Smooth muscle cell (in vitro differentiated cells): ENCODE measurements around the gene THRB. TPM values are rescaled to one million over a fixed set of nuclear protein-coding genes. Genes with fewer than 3 reads are reported as not detected.

Source experiments
- DNase-seq: peaks from one replicate; lab custom pipeline; 2025; ENCODE audit not compliant: unreplicated experiment; lab: John Stamatoyannopoulos, UW
- H2AFZ ChIP-seq: fragments of 200-600 bp; sonication (generic); 2 replicates; pipeline ENCODE4 v1.6.0; 2016; ENCODE audit warnings: antibody characterized with exemption, low read depth, mild to moderate bottlenecking
- H3F3A ChIP-seq: fragments of 200-600 bp; sonication (generic); 2 replicates; pipeline ENCODE4 v1.6.0; 2017; ENCODE audit warnings: antibody characterized with exemption, low read depth
- H3K27ac ChIP-seq: fragments of 200-600 bp; sonication (generic); 2 replicates; pipeline ENCODE4 v1.5.1; 2016; ENCODE audit warnings: low read depth, mild to moderate bottlenecking
- H3K27me3 ChIP-seq: fragments of 200-600 bp; sonication (generic); 2 replicates; pipeline ENCODE4 v1.6.1; 2016; ENCODE audit warnings: low read depth, mild to moderate bottlenecking
- H3K36me3 ChIP-seq: fragments of 200-600 bp; sonication (generic); 2 replicates; pipeline ENCODE4 v1.5.1; 2016; ENCODE audit warnings: low read depth
- H3K4me1 ChIP-seq: fragments of 200-600 bp; sonication (generic); 2 replicates; pipeline ENCODE4 v1.5.1; 2016; ENCODE audit warnings: low read depth
- H3K4me2 ChIP-seq: fragments of 200-600 bp; sonication (generic); 2 replicates; pipeline ENCODE4 v1.6.0; 2016; ENCODE audit warnings: mild to moderate bottlenecking
- H3K4me3 ChIP-seq: fragments of 200-600 bp; sonication (generic); 2 replicates; pipeline ENCODE4 v1.5.1; 2016; ENCODE audit warnings: mild to moderate bottlenecking
- H3K79me2 ChIP-seq: fragments of 200-600 bp; sonication (generic); 2 replicates; pipeline ENCODE4 v1.6.0; 2016; ENCODE audit warnings: low read depth, mild to moderate bottlenecking
- H3K9ac ChIP-seq: fragments of 200-600 bp; sonication (generic); 2 replicates; pipeline ENCODE4 v1.6.0; 2016; ENCODE audit warnings: low read depth
- H3K9me3 ChIP-seq: fragments of 200-600 bp; sonication (generic); replicated peaks from 2 replicates; pipeline ENCODE4 v1.5.1; 2016; ENCODE audit warnings: low read depth
- H4K20me1 ChIP-seq: fragments of 200-600 bp; sonication (generic); 2 replicates; pipeline ENCODE4 v1.6.0; 2016; ENCODE audit warnings: low read depth
- WGBS: methylation state at CpG from one replicate; pipeline ENCODE4 v1.1.7; 2016; ENCODE audit warnings: low lambda C conversion rate; 5-methylcytosine and 5-hydroxymethylcytosine counted together
- polyA plus RNA-seq: library from polyadenylated mRNA; unstranded; fragments of >200 nt; fragmentation: Nextera tagmentation; extraction: Ambion mirVana; gene quantifications from 2 replicates; pipeline ENCODE4 v1.2.1, GENCODE V29; 2016
- total RNA-seq: library from RNA; depleted of rRNA; stranded (reverse); fragments of >200 nt; gene quantifications from 2 replicates; pipeline ENCODE4 v1.2.3, GENCODE V29; 2014
- TF ChIP-seq, protein P1 (sequence below): fragments of 200-600 bp; sonication (generic); IDR thresholded peaks from 2 replicates; pipeline ENCODE4 v1.5.1; 2017; ENCODE audit warnings: borderline replicate concordance, mild to moderate bottlenecking, antibody characterized with exemption; ENCODE audit not compliant: insufficient read depth, poor library complexity, severe bottlenecking

The THRB gene
- total and polyA plus RNA-seq, 2 experiments from 2014 or later: 5.6 to 43.8 TPM

DNA sequence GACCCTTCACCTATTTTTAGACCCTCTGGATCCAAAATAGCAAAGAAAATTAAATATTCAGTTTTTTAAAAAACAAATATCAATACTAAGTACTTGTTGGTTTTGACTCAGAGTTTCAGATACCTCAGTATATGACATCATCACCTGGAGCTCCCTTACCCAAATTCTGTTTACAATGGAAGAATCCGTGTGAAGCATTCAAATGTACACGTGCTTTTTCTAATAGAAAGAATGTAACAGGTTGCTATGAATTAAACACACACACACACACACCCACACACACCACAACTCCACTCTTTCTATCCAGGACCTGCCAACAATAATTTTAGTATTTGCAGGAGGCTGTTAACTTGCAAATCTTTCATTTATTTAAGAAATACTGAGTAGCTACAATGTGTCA lies 221.8 kb downstream of the THRB start:
- no peaks in the 10 kb centered on the region for H3F3A ChIP-seq
- H3K4me2 ChIP-seq: no peak overlapping the region
- no peaks in the 10 kb centered on the region for H4K20me1 ChIP-seq
- no peaks in the 10 kb centered on the region for H3K27me3 ChIP-seq
- H3K4me3 ChIP-seq: no peak overlapping the region
- no peaks in the 10 kb centered on the region for H3K9me3 ChIP-seq
- no peaks in the 10 kb centered on the region for H3K36me3 ChIP-seq
- H2AFZ ChIP-seq: no peak overlapping the region
- TF ChIP-seq, protein P1, sequence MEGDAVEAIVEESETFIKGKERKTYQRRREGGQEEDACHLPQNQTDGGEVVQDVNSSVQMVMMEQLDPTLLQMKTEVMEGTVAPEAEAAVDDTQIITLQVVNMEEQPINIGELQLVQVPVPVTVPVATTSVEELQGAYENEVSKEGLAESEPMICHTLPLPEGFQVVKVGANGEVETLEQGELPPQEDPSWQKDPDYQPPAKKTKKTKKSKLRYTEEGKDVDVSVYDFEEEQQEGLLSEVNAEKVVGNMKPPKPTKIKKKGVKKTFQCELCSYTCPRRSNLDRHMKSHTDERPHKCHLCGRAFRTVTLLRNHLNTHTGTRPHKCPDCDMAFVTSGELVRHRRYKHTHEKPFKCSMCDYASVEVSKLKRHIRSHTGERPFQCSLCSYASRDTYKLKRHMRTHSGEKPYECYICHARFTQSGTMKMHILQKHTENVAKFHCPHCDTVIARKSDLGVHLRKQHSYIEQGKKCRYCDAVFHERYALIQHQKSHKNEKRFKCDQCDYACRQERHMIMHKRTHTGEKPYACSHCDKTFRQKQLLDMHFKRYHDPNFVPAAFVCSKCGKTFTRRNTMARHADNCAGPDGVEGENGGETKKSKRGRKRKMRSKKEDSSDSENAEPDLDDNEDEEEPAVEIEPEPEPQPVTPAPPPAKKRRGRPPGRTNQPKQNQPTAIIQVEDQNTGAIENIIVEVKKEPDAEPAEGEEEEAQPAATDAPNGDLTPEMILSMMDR: no peak
- DNase-seq: no peak
- peak overlapping the region; percentile 55 for H3K27ac ChIP-seq
- peaks cover 11% of the 10 kb centered on the region for H3K4me1 ChIP-seq
- H3K79me2 ChIP-seq: no peaks in the 10 kb centered on the region
- WGBS: 58% methylated on average over 2 of the region's 2 CpGs
- H3K9ac ChIP-seq: no peak overlapping the region

DNA sequence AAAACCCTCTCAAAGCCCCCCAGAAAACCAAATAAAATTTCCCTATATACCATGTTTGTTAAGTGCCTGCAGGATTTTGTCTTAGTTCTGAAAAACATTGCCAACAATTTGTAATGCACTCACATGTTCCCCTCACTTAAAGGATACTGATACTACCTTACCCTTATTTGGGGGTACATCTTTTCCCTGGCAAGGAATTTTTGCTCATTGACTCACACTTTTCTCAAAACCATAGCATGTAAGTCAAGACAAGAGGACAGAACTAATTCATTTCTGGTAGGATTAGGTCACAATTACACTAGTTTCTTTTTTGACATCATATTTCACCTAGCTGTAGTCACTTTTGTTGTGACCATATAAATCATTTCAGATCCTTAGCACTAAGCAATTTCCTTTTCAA lies 222.2 kb downstream of the THRB start:
- Histone ChIP-seq H3K4me3 (no peak overlapping the region), H3K9ac (no peak overlapping the region), H3K79me2 (no peaks in the 10 kb centered on the region), H3F3A (no peaks in the 10 kb centered on the region), H2AFZ (no peak overlapping the region), H4K20me1 (no peaks in the 10 kb centered on the region), H3K36me3 (no peaks in the 10 kb centered on the region), H3K4me1 (peaks cover 11% of the 10 kb centered on the region), H3K4me2 (no peak overlapping the region), H3K9me3 (no peaks in the 10 kb centered on the region), H3K27me3 (no peaks in the 10 kb centered on the region), H3K27ac (peak overlapping the region; percentile 55)
- TF ChIP-seq, protein P1: no peak
- DNase-seq: no peak

- 63% methylated on average over 3 of the region's 3 CpGs for WGBS
- no peak overlapping the region for H3K27ac ChIP-seq
- no peak overlapping the region for H3K4me3 ChIP-seq
- TF ChIP-seq, protein P1: no peak
- H3K36me3 ChIP-seq: no peaks in the 10 kb centered on the region
- H3F3A ChIP-seq: no peaks in the 10 kb centered on the region
- H3K4me1 ChIP-seq: peaks cover 11% of the 10 kb centered on the region
- H3K4me2 ChIP-seq: no peak overlapping the region
- H4K20me1 ChIP-seq: no peaks in the 10 kb centered on the region
- H3K9me3 ChIP-seq: no peaks in the 10 kb centered on the region
- no peak overlapping the region for H2AFZ ChIP-seq
- no peak for DNase-seq
- no peak overlapping the region for H3K9ac ChIP-seq
- H3K79me2 ChIP-seq: no peaks in the 10 kb centered on the region
- H3K27me3 ChIP-seq: no peaks in the 10 kb centered on the region
Observed at GRCh38 chr3:24271228-24271627, 223.4 kb downstream of the THRB start.

GRCh38 chr3:24270744-24271143 lies 223.9 kb downstream of the THRB start:
- H3K27me3 ChIP-seq: no peaks in the 10 kb centered on the region
- no peaks in the 10 kb centered on the region for H3K79me2 ChIP-seq
- H3K4me1 ChIP-seq: peaks cover 11% of the 10 kb centered on the region
- H3K36me3 ChIP-seq: no peaks in the 10 kb centered on the region
- H4K20me1 ChIP-seq: no peaks in the 10 kb centered on the region
- no peaks in the 10 kb centered on the region for H3K9me3 ChIP-seq
- no peak overlapping the region for H3K9ac ChIP-seq
- H3K27ac ChIP-seq: no peak overlapping the region
- no peak for DNase-seq
- no peaks in the 10 kb centered on the region for H3F3A ChIP-seq
- H3K4me2 ChIP-seq: no peak overlapping the region
- no peak overlapping the region for H2AFZ ChIP-seq
- 74% methylated on average over 1 of the region's 1 CpG for WGBS
- TF ChIP-seq, protein P1: no peak
- H3K4me3 ChIP-seq: no peak overlapping the region
